Measurements from ENCODE around the gene PPIH. TPM values are rescaled to one million over a fixed set of nuclear protein-coding genes. Genes with fewer than 3 reads are reported as not detected.
"Not testable (repeated sequence)": the region's sequence is repeated elsewhere in the genome, so short reads cannot be mapped to it uniquely, and the experiment has no call there.

Gene PPIH
- polyA plus RNA-seq, 3 donors = 28.1 to 31.0 (median 28.8) TPM

DNA sequence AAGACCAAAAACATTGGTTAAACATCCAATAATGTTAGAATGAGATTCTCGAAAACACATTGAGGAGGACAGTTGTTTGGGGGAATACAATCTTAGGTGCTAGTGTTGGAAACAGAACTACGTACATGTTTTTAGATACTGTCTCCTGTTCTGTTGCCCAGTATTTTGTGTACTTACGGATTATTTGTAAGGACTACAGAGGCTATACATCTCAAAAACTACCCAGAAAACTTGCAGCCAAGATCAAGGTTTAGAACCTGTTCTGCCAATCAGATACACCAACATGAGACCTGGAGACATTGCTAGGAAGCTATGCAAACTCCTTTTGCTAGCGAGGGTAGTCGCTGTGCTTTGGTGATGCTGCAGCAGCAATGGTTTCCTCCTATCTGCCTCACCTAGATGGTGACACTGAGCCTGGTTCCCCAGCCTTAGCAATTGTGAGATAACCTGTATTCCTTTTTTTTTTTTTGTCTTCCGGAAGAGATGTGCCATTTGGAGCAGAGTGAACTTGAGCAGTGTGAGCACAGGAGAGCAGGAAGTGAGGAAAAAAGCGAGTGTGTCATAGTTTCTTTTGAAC is 45.8 kb downstream of the PPIH start:
- Histone ChIP-seq H3K9me3 (replicated peaks in 1 of 2; ENCODE audit: control insufficient read depth in 1 of 2, insufficient read depth in 1 of 2, low read length in 2 of 2) (peaks cover 0 to 2% of the 10 kb centered on the region in 2 donors), H3K79me2 (ENCODE audit: insufficient read depth, low read length) (peaks cover 17% of the 10 kb centered on the region), H2AFZ (ENCODE audit: insufficient read depth, low read depth, low read length, poor library complexity, severe bottlenecking) (no peak overlapping the region), H3K27me3 (ENCODE audit: control insufficient read depth in 2 of 2, insufficient read depth in 2 of 2, low read length in 2 of 2) (no peaks in the 10 kb centered on the region), H3K9ac (ENCODE audit: insufficient read depth, low read length, poor library complexity, severe bottlenecking) (no peak overlapping the region), H3K36me3 (replicated peaks in 1 of 2; ENCODE audit: control insufficient read depth in 1 of 2, insufficient read depth in 2 of 2, low read length in 2 of 2) (peaks cover 75 to 98% of the 10 kb centered on the region in 2 donors), H3K27ac (ENCODE audit: low read depth in 1 of 2, low read length in 2 of 2) (no peak overlapping the region), H3K4me3 (replicated peaks in 1 of 3; ENCODE audit: low read depth in 2 of 3, low read length in 3 of 3) (no peak overlapping the region), H3K4me2 (replicated peaks; ENCODE audit: extremely low read depth, low read length, poor library complexity, severe bottlenecking) (no peak overlapping the region), H4K20me1 (ENCODE audit: insufficient read depth, low read length) (peaks cover 70% of the 10 kb centered on the region), H3K4me1 (ENCODE audit: control insufficient read depth in 1 of 2, insufficient read depth in 2 of 2, low read length in 2 of 2) (no peaks in the 10 kb centered on the region)
- Mint-ChIP-seq H3K27me3 (ENCODE audit: low read depth in 3 of 3) (no peaks in the 10 kb centered on the region), H3K27ac (peak overlapping the region in 2 of 7 donors; percentile 1 to 7), H3K9me3 (peaks cover 0 to 5% (median 2%) of the 10 kb centered on the region in 7 donors), H3K4me1 (no peaks in the 10 kb centered on the region), H3K4me3 (no peak overlapping the region), H3K36me3 (peaks cover 80 to 93% of the 10 kb centered on the region in 2 donors)
- intact Hi-C loops (cut with micrococcal nuclease) = no loop called here
- no peak for DNase-seq
- no peak for TF ChIP-seq CTCF (IDR thresholded peaks at IDR 0.05)
- 100% methylated on average over 3 of the region's 7 CpGs for whole genome bisulfite sequencing (ENCODE audit: insufficient coverage)

DNA sequence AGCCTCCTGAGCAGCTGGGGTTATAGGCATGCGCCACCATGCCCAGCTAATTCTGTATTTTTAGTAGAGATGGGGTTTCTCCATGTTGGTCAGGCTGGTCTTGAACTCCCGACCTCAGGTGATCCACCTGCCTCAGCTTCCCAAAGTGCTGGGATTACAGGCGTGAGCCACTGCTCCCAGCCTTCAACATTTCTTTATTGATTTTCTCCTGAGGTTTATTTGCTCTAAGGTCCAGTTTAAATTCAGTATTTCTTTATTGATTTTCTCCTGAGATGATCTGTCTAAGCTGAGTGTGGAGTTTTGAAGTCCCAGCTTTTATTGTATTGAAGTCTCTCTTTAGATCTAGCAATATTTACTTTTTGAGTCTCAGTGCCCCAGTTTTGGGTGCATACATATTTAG is 54.6 kb downstream of the PPIH start:
- H3K9me3 ChIP-seq (replicated peaks in 1 of 2; ENCODE audit: control insufficient read depth in 1 of 2, insufficient read depth in 1 of 2, low read length in 2 of 2); H3K4me3 ChIP-seq (replicated peaks in 1 of 3; ENCODE audit: low read depth in 2 of 3, low read length in 3 of 3); H3K9ac ChIP-seq (ENCODE audit: insufficient read depth, low read length, poor library complexity, severe bottlenecking); DNase-seq; H3K27me3 Mint-ChIP-seq (ENCODE audit: low read depth in 3 of 3); H3K4me1 Mint-ChIP-seq; H3K27me3 ChIP-seq (ENCODE audit: control insufficient read depth in 2 of 2, insufficient read depth in 2 of 2, low read length in 2 of 2); H4K20me1 ChIP-seq (ENCODE audit: insufficient read depth, low read length); H3K4me2 ChIP-seq (replicated peaks; ENCODE audit: extremely low read depth, low read length, poor library complexity, severe bottlenecking); H3K4me1 ChIP-seq (ENCODE audit: control insufficient read depth in 1 of 2, insufficient read depth in 2 of 2, low read length in 2 of 2); intact Hi-C loops (cut with micrococcal nuclease); H3K4me3 Mint-ChIP-seq; H3K27ac ChIP-seq (ENCODE audit: low read depth in 1 of 2, low read length in 2 of 2); H2AFZ ChIP-seq (ENCODE audit: insufficient read depth, low read depth, low read length, poor library complexity, severe bottlenecking): not testable (repeated sequence)
- no CpG with 5 or more reads among the region's 3 CpGs for WGBS (ENCODE audit: insufficient coverage)
- Mint-ChIP-seq H3K36me3 (peaks cover 50 to 90% of the 10 kb centered on the region in 2 donors), H3K9me3 (peaks cover 5 to 16% (median 7%) of the 10 kb centered on the region in 7 donors), H3K27ac (peak overlapping the region in 1 of 7 donors; percentile 8)
- Histone ChIP-seq H3K79me2 (ENCODE audit: insufficient read depth, low read length) (peaks cover 15% of the 10 kb centered on the region), H3K36me3 (replicated peaks in 1 of 2; ENCODE audit: control insufficient read depth in 1 of 2, insufficient read depth in 2 of 2, low read length in 2 of 2) (peaks cover 19 to 88% of the 10 kb centered on the region in 2 donors)

All from CD14-positive monocyte (primary cell).